Suprapubic skin (tissue), 4 donors: ENCODE results near the gene MELTF. TPM values are rescaled to one million over a fixed set of nuclear protein-coding genes. Genes with fewer than 3 reads are reported as not detected.

ENCODE experiments used
- DNase-seq, 2 donors: peaks; one replicate each; pipeline ENCODE4 v3.0.0-alpha.2; 2019; ENCODE audit warnings: low spot score in 2 of 2
- H3K27ac ChIP-seq: fragments of 200-600 bp; sonication (generic); one replicate; pipeline ENCODE4 v1.5.1; 2019
- H3K27me3 ChIP-seq: fragments of 200-600 bp; sonication (generic); one replicate; pipeline ENCODE4 v1.5.1; 2019
- H3K36me3 ChIP-seq: fragments of 200-600 bp; sonication (generic); one replicate; pipeline ENCODE4 v1.5.1; 2019
- H3K4me1 ChIP-seq: fragments of 200-600 bp; sonication (generic); one replicate; pipeline ENCODE4 v1.5.1; 2019
- H3K4me3 ChIP-seq: fragments of 200-600 bp; sonication (generic); one replicate; pipeline ENCODE4 v1.5.1; 2019; ENCODE audit warnings: mild to moderate bottlenecking
- H3K9me3 ChIP-seq: fragments of 200-600 bp; sonication (generic); one replicate; pipeline ENCODE4 v1.5.1; 2019
- CTCF ChIP-seq, 2 donors: fragments of 200-600 bp in 1 of 2; fragments of 450-650 bp in 1 of 2; sonication (generic) in 1 of 2; IDR thresholded peaks; one replicate each; pipeline ENCODE4 v1.5.1; 2016 to 2019; ENCODE audit warnings: antibody characterized with exemption in 2 of 2, mild to moderate bottlenecking in 1 of 2, moderate library complexity in 1 of 2
- EP300 ChIP-seq: sonication (generic); formaldehyde crosslinking; IDR thresholded peaks from one replicate; pipeline ENCODE4 v1.6.1; 2017; ENCODE audit warnings: antibody characterized with exemption
- POLR2A ChIP-seq, 2 donors: fragments of 450-650 bp; IDR thresholded peaks; one replicate each; pipeline ENCODE4 v1.6.1; 2017; ENCODE audit warnings: antibody characterized with exemption in 2 of 2, mild to moderate bottlenecking in 2 of 2, moderate library complexity in 2 of 2
- POLR2AphosphoS5 ChIP-seq, 3 donors: sonication (generic); formaldehyde crosslinking; IDR thresholded peaks; one replicate each; pipeline ENCODE4 v1.6.1; 2017; ENCODE audit warnings: antibody characterized with exemption in 3 of 3
- WGBS: methylation state at CpG from one replicate; pipeline ENCODE4 v1.1.5; 2018; 5-methylcytosine and 5-hydroxymethylcytosine counted together
- total RNA-seq, 4 donors: library from RNA; depleted of rRNA; stranded (reverse); fragments of >200 nt; gene quantifications; one replicate each; pipeline ENCODE4 v1.1.0, GENCODE V29; 2016

The MELTF gene
- total RNA-seq, 4 donors from 2014 or later, result 21.0 to 68.7 (median 34.4) TPM

GRCh38 chr3:197027896-197028727 is 1.5 kb downstream of the MELTF start:
- H3K27me3 ChIP-seq, result peaks cover 3% of the 10 kb centered on the region
- no peak for TF ChIP-seq POLR2A (IDR thresholded peaks at IDR 0.05)
- no peak for TF ChIP-seq POLR2AphosphoS5 (IDR thresholded peaks at IDR 0.05)
- TF ChIP-seq EP300, result no peak
- no peak for TF ChIP-seq CTCF (IDR thresholded peaks at IDR 0.05)
- 63% methylated on average over 2 of the region's 22 CpGs for WGBS
- H3K36me3 ChIP-seq, result no peaks in the 10 kb centered on the region
- no peaks in the 10 kb centered on the region for H3K9me3 ChIP-seq
- no peak for DNase-seq
- H3K27ac ChIP-seq, result peak overlapping the region; percentile 55
- H3K4me1 ChIP-seq, result peaks cover 39% of the 10 kb centered on the region
- H3K4me3 ChIP-seq, result peak overlapping the region; percentile 48

GRCh38 chr3:197027151-197027895 is 2.3 kb downstream of the MELTF start:
- WGBS, result 88% methylated on average over 11 of the region's 29 CpGs
- H3K9me3 ChIP-seq, result no peaks in the 10 kb centered on the region

GRCh38 chr3:197026481-197026866 is 3.1 kb downstream of the MELTF start:
- Histone ChIP-seq H3K36me3 (no peaks in the 10 kb centered on the region), H3K27me3 (peaks cover 6% of the 10 kb centered on the region), H3K4me1 (peaks cover 34% of the 10 kb centered on the region), H3K4me3 (no peak overlapping the region), H3K9me3 (no peaks in the 10 kb centered on the region), H3K27ac (no peak overlapping the region)
- no peak for TF ChIP-seq CTCF (IDR thresholded peaks at IDR 0.05)
- TF ChIP-seq POLR2AphosphoS5 (IDR thresholded peaks at IDR 0.05), result no peak
- no peak for TF ChIP-seq EP300
- TF ChIP-seq POLR2A (IDR thresholded peaks at IDR 0.05), result no peak
- DNase-seq, result no peak
- 91% methylated on average over 7 of the region's 9 CpGs for WGBS

More at GRCh38 chr3:197027151-197027895, 2.3 kb downstream of the MELTF start:
- Histone ChIP-seq H3K36me3 (no peaks in the 10 kb centered on the region), H3K27me3 (peaks cover 6% of the 10 kb centered on the region), H3K4me3 (peak overlapping the region; percentile 48), H3K27ac (peak overlapping the region; percentile 45), H3K4me1 (peaks cover 41% of the 10 kb centered on the region)
- TF ChIP-seq CTCF (IDR thresholded peaks at IDR 0.05) (no peak), EP300 (no peak), POLR2AphosphoS5 (IDR thresholded peaks at IDR 0.05) (no peak), POLR2A (IDR thresholded peaks at IDR 0.05) (no peak)
- no peak for DNase-seq

GRCh38 chr3:197025736-197026480 is 3.7 kb downstream of the MELTF start:
- peaks cover 29% of the 10 kb centered on the region for H3K4me1 ChIP-seq
- 77% methylated on average over 6 of the region's 21 CpGs for WGBS
- H3K36me3 ChIP-seq, result no peaks in the 10 kb centered on the region
- DNase-seq, result no peak
- H3K9me3 ChIP-seq, result no peaks in the 10 kb centered on the region
- H3K4me3 ChIP-seq, result no peak overlapping the region
- TF ChIP-seq POLR2A (IDR thresholded peaks at IDR 0.05) (no peak), EP300 (no peak), CTCF (IDR thresholded peaks at IDR 0.05) (no peak), POLR2AphosphoS5 (IDR thresholded peaks at IDR 0.05) (no peak)
- H3K27ac ChIP-seq, result no peak overlapping the region
- peaks cover 6% of the 10 kb centered on the region for H3K27me3 ChIP-seq
